ENCODE results near the gene PSMD5. TPM values are rescaled to one million over a fixed set of nuclear protein-coding genes. Genes with fewer than 3 reads are reported as not detected.
A peak's percentile ranks its signal among the peaks of the same experiment; 100 is the strongest.

The PSMD5 gene
- polyA plus RNA-seq, 3 donors: 27.8 to 33.2 (median 31.7) TPM

DNA sequence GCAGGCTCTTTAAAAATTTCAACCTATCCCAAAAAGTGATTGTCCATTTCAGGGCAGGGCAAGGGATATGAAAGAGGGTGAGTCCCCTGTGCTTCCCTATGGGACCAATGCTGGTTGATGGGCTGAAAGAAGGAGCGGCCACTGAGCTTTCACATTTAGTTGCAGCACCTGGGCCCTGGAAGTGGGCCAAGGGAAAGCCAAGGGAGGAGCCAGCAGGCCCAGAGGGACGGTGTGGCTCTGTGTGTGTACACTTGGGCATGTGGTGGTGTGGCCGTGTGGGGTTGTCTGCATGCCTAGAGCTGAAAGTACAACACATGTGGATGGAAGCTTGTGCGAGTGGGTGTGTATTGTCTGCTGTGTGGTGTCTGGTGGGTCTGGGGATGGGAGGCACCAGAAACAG lies 14.0 kb upstream of the PSMD5 start:
- DNase-seq (ENCODE audit: low read depth in 3 of 3, low spot score in 2 of 3): no peak

DNA sequence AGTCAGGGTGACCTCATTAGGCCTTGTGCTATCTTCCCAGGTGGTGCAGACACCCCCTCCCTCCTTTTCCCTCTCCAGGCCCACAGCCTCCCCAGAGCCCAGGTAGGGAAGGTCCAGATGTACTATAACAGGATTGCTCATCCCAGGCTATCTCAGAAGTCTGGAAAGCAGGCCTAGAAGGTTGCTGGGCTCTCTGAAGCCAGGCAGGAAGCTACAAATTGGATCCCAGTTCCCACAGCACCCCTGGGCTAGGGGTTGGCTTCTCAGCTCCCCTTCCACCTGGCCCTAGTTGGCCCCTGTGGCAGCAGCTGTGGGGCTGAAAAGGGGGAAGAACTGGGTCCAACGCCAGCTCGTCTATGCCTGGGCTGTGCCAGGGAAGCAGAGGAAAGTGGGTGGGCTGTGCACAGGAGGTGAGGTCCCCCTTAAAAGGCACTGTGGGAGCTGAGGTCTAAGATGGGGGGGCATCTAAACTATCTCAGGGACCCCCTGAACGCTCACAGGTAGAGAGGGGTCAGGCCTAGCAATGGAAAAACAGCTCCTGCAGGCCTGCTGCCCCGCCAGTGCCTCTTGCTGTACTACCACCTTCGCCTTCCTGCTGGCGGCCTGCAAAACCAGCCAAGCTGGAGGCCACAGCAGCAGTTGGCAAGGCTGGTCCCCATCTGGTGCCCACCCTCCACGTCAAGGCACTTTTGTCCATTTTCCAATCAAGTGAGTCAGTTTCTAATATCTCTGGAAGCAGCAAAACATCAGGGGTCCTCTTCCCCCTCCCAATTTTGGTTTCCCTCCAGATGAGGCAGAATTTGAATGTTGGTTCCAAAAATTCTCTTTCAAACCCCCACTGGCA lies 13.3 kb upstream of the PSMD5 start:
- DNase-seq (ENCODE audit: low read depth in 3 of 3, low spot score in 2 of 3): no peak

- DNase-seq (ENCODE audit: low read depth in 3 of 3, low spot score in 2 of 3): no peak
Measured at GRCh38 chr9:120854596-120855327, 12.0 kb upstream of the PSMD5 start.

DNA sequence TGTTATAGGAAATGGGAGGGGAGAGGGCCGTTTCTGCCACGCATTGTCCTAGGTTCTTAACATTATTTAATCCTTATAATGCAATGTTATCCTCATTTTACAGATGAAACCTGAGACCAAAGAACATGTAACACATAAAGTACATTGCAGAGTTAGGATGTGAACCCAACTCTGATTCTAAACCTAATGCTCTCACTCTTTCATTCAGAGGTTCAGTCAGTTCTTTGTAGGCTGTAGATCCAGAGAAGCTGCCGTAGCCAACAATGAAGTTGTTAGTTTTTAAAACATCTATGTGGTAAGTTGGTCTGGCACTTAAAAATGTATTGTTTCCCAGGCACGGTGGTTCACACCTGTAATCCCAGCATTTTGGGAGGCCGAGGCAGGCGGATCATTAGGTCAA lies 10.5 kb upstream of the PSMD5 start:
- DNase-seq (ENCODE audit: low read depth in 3 of 3, low spot score in 2 of 3): no peak

DNA sequence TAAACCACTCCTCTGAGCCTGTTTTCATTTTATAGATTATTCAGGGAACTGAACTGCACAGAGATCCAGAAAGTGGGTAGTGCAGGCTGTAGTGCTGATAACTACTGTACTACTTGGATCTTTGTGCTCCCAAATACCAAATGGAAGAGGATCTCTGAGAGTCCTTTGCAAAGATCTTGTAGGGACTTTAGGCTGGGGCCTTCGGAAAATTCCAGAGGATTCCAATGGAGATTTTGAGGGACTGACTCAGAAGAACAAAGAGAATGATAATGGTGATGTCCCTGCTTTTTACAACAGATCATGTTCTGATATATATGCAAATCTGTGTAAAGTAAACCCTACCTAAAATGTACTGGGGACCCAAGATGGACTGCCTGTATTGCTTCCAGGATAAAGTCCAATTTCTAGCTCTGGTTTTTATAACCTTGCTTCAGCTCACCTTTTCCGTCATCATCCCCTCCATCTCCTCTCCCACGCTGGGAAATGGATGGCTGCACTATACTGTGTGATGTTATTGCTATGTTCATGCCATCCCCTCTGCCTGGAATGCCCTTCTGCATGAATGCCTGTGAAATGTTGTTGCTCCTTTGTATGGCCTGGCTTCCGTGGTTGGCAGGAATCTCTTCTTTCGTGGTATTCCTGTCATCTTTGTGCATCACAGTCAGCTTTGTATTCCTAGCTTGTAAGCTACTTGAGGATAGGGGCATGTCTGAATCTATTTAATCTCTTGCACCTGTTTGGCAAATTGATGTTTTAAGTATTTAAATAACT lies 9.7 kb upstream of the PSMD5 start:
- peak in 1 of 3 donors; percentile 33 for DNase-seq (ENCODE audit: low read depth in 3 of 3, low spot score in 2 of 3)

- DNase-seq (ENCODE audit: low read depth in 3 of 3, low spot score in 2 of 3): no peak
Measured at GRCh38 chr9:120851449-120851848, 8.7 kb upstream of the PSMD5 start.

DNA sequence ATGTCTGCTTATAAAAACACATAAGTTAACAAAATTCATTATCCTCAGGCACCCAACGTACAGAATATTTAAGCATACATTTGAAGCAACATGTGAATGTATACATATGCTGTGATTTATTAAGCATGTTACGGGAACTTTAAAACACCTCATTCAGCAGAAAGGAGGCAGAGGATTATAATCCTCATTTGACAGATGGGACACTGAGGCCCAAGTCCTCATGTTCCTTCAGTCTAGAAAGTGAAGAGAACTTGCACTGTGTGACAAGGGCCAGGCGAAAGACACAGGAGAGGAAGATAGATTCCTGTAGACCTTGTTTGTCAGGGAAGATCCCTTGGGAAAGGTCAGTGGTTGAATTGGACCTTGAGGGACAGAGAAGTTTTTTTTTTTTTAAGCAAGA lies 7.6 kb upstream of the PSMD5 start:
- DNase-seq (ENCODE audit: low read depth in 3 of 3, low spot score in 2 of 3): no peak

DNA sequence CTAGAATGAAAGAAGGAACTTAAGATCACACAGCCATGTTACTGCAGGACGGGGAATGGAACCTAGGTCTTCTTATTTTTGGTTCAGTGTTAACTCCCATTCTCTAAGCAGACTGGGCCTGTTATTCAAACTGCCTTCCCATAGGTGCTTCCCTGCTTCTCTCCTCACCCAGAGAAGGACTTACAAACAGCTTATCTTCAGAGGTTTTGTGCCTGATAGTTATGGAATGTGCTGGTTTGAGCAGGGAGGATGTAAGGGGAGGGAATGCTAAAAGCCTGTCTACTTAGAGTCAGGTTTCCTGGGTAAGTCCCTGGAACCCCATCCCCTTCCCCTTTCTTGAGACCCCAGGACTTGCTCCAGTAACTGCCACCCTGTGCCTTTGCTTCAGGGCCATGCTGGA lies 4.2 kb upstream of the PSMD5 start:
- DNase-seq (ENCODE audit: low read depth in 3 of 3, low spot score in 2 of 3): no peak

DNA sequence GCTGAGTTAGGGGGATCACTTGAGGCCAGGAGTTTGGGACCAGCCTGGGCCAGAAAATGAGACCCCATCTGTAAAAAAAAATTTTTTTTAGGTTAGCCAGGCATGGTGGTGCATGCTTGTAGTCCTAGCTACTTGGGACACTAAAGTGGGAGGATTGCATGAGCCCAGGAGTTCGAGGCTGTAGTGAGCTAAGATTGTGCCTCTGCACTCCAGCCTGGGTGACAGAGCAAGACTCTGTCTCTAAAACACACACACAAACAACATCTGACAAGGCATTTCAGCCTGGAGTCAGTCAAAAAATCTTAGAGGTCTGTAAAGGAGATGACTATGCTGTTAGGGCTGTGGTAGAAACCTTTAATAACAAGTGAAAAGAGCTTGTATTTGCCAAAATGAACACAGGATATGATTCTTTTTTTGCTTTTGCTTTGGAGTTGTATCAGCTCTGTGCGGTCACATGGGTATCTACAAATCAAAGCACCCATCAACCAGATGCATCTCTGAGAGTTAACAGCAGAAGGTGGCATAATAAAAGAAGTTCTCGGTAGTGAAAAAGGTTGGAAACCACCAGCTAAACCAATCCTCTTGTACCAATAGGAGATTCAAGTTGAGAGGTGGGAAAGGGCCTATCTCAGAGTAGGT lies 3.6 kb upstream of the PSMD5 start:
- no peak for DNase-seq (ENCODE audit: low read depth in 3 of 3, low spot score in 2 of 3)

DNA sequence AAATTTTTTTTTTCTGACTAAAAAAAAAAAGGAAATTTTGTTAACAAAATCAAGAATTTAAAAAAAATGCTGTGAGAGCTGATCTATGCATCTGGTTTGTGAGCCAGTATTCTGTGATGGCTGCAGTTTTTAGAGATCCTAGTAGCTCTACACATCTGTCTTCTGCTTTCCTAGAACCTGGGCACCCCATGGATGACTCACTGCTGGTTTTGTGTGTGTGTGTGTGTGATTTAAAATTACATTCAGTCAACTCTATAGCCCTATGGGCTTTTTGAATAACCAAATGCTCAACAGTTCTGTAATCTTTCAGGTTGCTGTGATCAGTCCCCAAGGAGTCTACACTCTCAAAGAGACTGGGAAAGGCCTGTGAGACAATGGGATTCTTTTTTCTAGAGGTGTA lies 2.5 kb upstream of the PSMD5 start:
- no peak for DNase-seq (ENCODE audit: low read depth in 3 of 3, low spot score in 2 of 3)

DNA sequence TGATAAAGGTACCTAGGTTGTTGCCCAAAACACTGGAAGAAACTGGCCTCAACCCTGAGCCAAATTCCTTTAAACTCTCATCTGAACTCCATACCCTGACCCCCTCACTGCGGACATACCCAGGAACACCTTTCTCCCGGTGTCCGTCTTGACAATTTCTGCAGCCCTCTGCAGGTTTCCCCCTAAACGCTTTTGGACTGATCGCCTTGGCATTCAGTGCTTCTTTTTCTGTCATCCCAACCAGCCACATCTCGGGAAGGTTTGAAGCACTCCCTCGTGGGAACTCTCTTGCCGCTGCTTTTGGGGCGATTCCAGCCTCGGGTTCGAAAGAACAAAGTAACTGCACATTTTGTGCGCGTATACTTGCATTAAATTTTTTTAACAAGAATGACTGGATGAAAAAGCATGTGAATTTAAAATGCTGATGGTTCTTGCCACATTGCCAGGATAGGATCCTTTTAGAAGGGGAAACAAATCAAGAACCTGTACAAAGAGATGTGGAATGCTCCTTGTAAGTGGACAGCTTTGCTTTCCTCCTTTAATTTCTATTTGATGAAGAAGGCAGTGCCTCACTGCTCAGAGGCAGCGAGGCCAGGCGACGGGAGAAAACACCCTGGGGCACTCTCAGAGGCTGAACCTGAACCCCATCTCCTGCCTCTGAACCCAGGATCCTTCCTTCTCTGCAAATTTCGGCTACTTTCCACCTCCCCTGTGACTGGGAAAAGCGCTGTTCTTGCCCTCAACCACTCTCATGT lies 615 bp downstream of the PSMD5 start:
- DNase-seq (ENCODE audit: low read depth in 3 of 3, low spot score in 2 of 3): peak in 2 of 3 donors; percentile 23 to 31

DNA sequence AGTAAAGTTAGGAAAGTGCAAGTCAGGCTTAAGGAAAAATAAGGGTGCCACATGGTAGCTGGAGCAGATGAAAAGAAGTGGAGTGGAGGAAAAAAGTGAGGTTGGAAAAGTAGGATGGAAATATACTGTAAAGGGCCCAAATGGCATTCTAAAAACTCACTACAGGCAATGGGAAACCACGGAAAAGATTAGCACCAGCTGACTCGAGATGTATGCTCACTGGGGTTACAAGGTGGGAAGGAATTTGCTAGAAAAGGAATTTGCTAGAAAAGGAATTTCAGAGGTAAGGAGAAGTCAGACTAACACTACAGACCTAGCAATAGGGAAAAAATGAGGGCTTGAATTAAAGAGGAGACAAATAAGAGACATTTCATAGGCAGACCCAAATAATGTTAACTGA lies 3.6 kb downstream of the PSMD5 start:
- no peak for DNase-seq (ENCODE audit: low read depth in 3 of 3, low spot score in 2 of 3)

- no peak for DNase-seq (ENCODE audit: low read depth in 3 of 3, low spot score in 2 of 3)
Measured at GRCh38 chr9:120837921-120838320, 4.8 kb downstream of the PSMD5 start.

GRCh38 chr9:120833325-120833724 lies 9.4 kb downstream of the PSMD5 start:
- no peak for DNase-seq (ENCODE audit: low read depth in 3 of 3, low spot score in 2 of 3)

DNA sequence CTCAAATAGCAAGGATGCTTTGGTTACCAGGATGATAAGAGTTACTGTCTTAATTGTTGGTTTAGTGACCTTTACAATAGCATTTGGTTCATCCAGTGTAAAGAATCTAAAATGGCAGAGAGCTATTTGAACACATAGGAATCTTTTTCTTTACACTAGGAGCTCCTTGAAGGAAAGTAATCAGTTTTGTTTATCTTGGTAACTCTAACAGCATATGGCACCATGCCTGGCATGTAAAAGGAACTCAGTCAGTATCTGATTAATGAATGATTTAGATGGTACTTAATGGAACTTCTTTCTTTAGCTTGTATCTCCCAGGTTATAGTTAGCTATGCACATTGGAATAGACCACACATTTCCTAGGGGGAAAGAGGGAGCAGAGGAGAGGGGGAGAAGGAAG lies 9.9 kb downstream of the PSMD5 start:
- DNase-seq (ENCODE audit: low read depth in 3 of 3, low spot score in 2 of 3): no peak

DNA sequence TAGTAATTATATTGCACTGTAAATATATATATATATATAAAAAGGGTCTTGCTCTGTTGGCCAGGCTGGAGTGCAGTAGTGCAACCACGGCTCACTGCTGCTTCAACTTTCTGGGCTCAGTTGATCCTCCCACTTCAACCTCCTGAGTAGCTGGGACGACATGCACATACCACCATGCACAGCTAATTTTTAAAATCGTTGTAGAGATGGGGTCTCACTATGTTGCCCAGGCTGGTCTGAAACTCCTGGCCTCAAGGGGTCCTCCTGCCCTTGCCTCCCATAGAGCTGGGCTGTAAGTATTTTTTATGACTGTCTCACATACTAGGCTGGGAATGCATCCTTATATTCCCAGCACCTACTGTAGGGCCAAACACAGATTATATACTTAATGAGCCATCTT lies 11.9 kb downstream of the PSMD5 start:
- DNase-seq (ENCODE audit: low read depth in 3 of 3, low spot score in 2 of 3): no peak

DNA sequence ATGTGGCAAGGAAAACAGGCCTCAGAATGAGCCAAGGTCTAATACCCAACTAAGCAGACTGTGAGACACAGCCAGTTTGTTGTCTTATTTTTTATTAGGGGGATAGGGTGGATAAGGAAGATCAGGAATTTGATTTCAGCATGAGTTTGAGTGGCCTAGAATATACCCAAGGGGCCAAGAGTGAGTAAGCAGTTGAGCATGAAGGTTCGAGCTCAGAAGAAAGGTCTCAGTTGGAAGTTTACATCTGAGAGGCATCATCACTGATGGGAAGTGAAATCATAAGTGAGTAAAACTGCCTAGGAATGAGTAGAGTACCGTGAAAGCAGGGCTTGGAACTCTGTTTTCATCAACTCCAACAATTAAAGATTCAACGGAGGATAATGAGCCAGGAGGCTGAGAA lies 12.6 kb downstream of the PSMD5 start:
- no peak for DNase-seq (ENCODE audit: low read depth in 3 of 3, low spot score in 2 of 3)

GRCh38 chr9:120829650-120830049 lies 13.1 kb downstream of the PSMD5 start:
- DNase-seq (ENCODE audit: low read depth in 3 of 3, low spot score in 2 of 3): no peak

- DNase-seq (ENCODE audit: low read depth in 3 of 3, low spot score in 2 of 3): no peak
Measured at GRCh38 chr9:120820095-120820494, 22.6 kb downstream of the PSMD5 start.

GRCh38 chr9:120818595-120818994 lies 24.1 kb downstream of the PSMD5 start:
- no peak for DNase-seq (ENCODE audit: low read depth in 3 of 3, low spot score in 2 of 3)
